Esophagus muscularis mucosa (tissue), 4 donors: ENCODE measurements around the gene DAAM2. TPM values are rescaled to one million over a fixed set of nuclear protein-coding genes. Genes with fewer than 3 reads are reported as not detected.

ENCODE experiments used
- DNase-seq: peaks from one replicate; pipeline ENCODE4 v3.0.0-alpha.2; 2017; ENCODE audit errors: extremely low spot score
- H3K27ac ChIP-seq, 4 donors: fragments of 200-600 bp; sonication (generic); replicated peaks in 1 of 4; 1 replicate in 3 of 4; 2 replicates in 1 of 4; pipeline ENCODE4 v1.5.1; 2016 to 2019; ENCODE audit warnings: mild to moderate bottlenecking in 1 of 4
- H3K27me3 ChIP-seq, 4 donors: fragments of 200-600 bp; sonication (generic); one replicate each; pipeline versions ENCODE4 v1.5.1 to v1.6.0; 2016 to 2019
- H3K36me3 ChIP-seq, 4 donors: fragments of 200-600 bp; sonication (generic); one replicate each; pipeline ENCODE4 v1.5.1; 2016 to 2019
- H3K4me1 ChIP-seq, 4 donors: fragments of 200-600 bp; sonication (generic); one replicate each; pipeline ENCODE4 v1.5.1; 2016 to 2019
- H3K4me3 ChIP-seq, 4 donors: fragments of 200-600 bp; sonication (generic); 1 replicate in 2 of 4; 2 replicates in 2 of 4; pipeline ENCODE4 v1.5.1; 2016 to 2019; ENCODE audit warnings: mild to moderate bottlenecking in 4 of 4, moderate library complexity in 1 of 4
- H3K9me3 ChIP-seq, 4 donors: fragments of 200-600 bp; sonication (generic); 1 replicate in 3 of 4; 2 replicates in 1 of 4; pipeline ENCODE4 v1.5.1; 2016 to 2019
- EP300 ChIP-seq: sonication (generic); formaldehyde crosslinking; IDR thresholded peaks from one replicate; pipeline ENCODE4 v1.6.1; 2017; ENCODE audit warnings: antibody characterized with exemption
- POLR2A ChIP-seq: fragments of 450-650 bp; IDR thresholded peaks from one replicate; pipeline ENCODE4 v1.6.1; 2017; ENCODE audit warnings: antibody characterized with exemption, moderate library complexity, mild to moderate bottlenecking, low read depth
- POLR2AphosphoS5 ChIP-seq, 2 donors: sonication (generic); formaldehyde crosslinking; IDR thresholded peaks; one replicate each; pipeline ENCODE4 v1.6.1; 2017; ENCODE audit warnings: antibody characterized with exemption in 2 of 2
- WGBS: methylation state at CpG from one replicate; pipeline ENCODE4 v1.1.5; 2018; 5-methylcytosine and 5-hydroxymethylcytosine counted together
- intact Hi-C: fragments of 100-400 bp; cut with DNase I; formaldehyde crosslinking; loops from one replicate; pipeline ENCODE4 v1.15.1; 2023
- total RNA-seq, 4 donors: library from RNA; depleted of rRNA; stranded (reverse); fragments of >200 nt; gene quantifications; one replicate each; pipeline versions ENCODE4 v1.1.0 to v1.2.1, GENCODE V29; 2016
- TF ChIP-seq, protein P1 (sequence below), 3 experiments: fragments of 200-600 bp in 2 of 3; fragments of 450-650 bp in 1 of 3; sonication (generic) in 2 of 3; IDR thresholded peaks; one replicate each; pipeline ENCODE4 v1.5.1; 2017 to 2019; ENCODE audit warnings: antibody characterized with exemption in 3 of 3, mild to moderate bottlenecking in 2 of 3, moderate library complexity in 1 of 3

DAAM2 gene
- total RNA-seq, 4 donors from 2014 or later = 221 to 446 (median 392) TPM

DNA sequence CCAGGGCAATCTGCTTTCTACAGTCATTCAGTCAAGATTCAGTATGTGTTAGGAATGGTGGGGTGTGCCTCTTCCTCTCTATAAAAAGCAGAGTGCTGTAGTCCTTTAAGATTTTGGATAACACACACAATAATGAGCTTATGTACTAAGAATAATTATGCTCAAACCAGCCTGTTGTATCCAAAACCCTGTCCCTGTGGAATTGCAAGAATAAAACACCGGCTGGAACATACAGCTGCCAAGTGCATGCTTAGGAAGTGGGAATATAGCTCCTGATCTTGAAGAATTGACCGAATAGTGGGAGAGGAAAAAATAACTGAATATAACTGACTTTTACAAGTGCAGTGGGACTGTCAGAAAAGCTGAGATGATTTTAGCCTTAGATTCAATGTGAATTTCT lies 143.1 kb downstream of the DAAM2 start:
- Histone ChIP-seq H3K27ac (no peak overlapping the region), H3K27me3 (no peaks in the 10 kb centered on the region), H3K4me3 (no peak overlapping the region), H3K9me3 (no peaks in the 10 kb centered on the region), H3K36me3 (no peaks in the 10 kb centered on the region), H3K4me1 (peaks cover 34 to 49% (median 47%) of the 10 kb centered on the region in 4 donors)
- intact Hi-C loops = no loop called here
- TF ChIP-seq EP300 (no peak), POLR2A (no peak), POLR2AphosphoS5 (IDR thresholded peaks at IDR 0.05) (no peak)
- TF ChIP-seq, protein P1, sequence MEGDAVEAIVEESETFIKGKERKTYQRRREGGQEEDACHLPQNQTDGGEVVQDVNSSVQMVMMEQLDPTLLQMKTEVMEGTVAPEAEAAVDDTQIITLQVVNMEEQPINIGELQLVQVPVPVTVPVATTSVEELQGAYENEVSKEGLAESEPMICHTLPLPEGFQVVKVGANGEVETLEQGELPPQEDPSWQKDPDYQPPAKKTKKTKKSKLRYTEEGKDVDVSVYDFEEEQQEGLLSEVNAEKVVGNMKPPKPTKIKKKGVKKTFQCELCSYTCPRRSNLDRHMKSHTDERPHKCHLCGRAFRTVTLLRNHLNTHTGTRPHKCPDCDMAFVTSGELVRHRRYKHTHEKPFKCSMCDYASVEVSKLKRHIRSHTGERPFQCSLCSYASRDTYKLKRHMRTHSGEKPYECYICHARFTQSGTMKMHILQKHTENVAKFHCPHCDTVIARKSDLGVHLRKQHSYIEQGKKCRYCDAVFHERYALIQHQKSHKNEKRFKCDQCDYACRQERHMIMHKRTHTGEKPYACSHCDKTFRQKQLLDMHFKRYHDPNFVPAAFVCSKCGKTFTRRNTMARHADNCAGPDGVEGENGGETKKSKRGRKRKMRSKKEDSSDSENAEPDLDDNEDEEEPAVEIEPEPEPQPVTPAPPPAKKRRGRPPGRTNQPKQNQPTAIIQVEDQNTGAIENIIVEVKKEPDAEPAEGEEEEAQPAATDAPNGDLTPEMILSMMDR (IDR thresholded peaks at IDR 0.05) = no peak
- WGBS = 53% methylated on average over 2 of the region's 2 CpGs
- DNase-seq = no peak

- Histone ChIP-seq H3K9me3 (no peaks in the 10 kb centered on the region), H3K4me1 (peaks cover 21 to 33% (median 31%) of the 10 kb centered on the region in 4 donors), H3K27ac (no peak overlapping the region), H3K36me3 (no peaks in the 10 kb centered on the region), H3K27me3 (no peaks in the 10 kb centered on the region), H3K4me3 (no peak overlapping the region)
- intact Hi-C loops = no loop called here
- 90% methylated on average over 1 of the region's 1 CpG for WGBS
- no peak for TF ChIP-seq POLR2A
- no peak for TF ChIP-seq POLR2AphosphoS5 (IDR thresholded peaks at IDR 0.05)
- no peak for TF ChIP-seq EP300
- TF ChIP-seq, protein P1 (IDR thresholded peaks at IDR 0.05) = no peak
- DNase-seq = no peak
Measured at GRCh38 chr6:39936857-39937256, 144.7 kb downstream of the DAAM2 start.

DNA sequence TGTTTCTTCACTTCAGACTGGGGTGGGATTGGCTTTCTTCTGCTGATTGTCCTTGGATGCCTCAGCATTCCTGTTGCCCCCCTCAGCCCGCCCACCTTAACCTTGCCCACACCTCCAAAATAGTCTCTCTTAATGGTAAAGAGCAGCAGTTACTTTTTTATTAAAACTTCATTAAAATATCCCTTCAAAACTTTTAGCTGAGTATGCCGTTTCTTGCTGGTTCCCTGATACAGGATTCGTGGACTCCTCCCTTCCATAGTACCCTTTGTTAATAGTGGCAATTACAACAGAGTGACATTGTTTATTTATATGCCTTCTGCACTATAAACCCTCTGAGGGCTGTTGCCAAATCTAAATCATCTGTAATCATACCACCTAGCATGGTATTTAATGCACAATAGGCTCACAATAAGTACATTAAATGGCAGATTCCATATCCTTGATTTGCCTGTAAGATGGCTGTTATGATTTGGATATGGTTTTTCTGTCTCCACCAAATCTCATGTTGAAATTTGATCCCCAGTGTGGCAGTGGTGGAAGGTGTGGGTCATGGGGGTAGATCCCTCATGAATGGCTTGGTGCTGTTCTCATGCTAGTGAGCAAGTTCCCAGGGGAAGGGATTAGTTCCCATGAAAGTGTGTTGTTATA lies 145.6 kb downstream of the DAAM2 start:
- Histone ChIP-seq H3K27me3 (no peaks in the 10 kb centered on the region), H3K4me1 (peaks cover 13 to 23% (median 21%) of the 10 kb centered on the region in 4 donors), H3K4me3 (no peak overlapping the region), H3K27ac (no peak overlapping the region), H3K36me3 (no peaks in the 10 kb centered on the region), H3K9me3 (no peaks in the 10 kb centered on the region)
- no peak for DNase-seq
- WGBS = 70% methylated on average over 3 of the region's 3 CpGs
- TF ChIP-seq POLR2A (no peak), EP300 (no peak), POLR2AphosphoS5 (IDR thresholded peaks at IDR 0.05) (no peak)
- TF ChIP-seq, protein P1 (IDR thresholded peaks at IDR 0.05) = no peak
- intact Hi-C loops = no loop called here

DNA sequence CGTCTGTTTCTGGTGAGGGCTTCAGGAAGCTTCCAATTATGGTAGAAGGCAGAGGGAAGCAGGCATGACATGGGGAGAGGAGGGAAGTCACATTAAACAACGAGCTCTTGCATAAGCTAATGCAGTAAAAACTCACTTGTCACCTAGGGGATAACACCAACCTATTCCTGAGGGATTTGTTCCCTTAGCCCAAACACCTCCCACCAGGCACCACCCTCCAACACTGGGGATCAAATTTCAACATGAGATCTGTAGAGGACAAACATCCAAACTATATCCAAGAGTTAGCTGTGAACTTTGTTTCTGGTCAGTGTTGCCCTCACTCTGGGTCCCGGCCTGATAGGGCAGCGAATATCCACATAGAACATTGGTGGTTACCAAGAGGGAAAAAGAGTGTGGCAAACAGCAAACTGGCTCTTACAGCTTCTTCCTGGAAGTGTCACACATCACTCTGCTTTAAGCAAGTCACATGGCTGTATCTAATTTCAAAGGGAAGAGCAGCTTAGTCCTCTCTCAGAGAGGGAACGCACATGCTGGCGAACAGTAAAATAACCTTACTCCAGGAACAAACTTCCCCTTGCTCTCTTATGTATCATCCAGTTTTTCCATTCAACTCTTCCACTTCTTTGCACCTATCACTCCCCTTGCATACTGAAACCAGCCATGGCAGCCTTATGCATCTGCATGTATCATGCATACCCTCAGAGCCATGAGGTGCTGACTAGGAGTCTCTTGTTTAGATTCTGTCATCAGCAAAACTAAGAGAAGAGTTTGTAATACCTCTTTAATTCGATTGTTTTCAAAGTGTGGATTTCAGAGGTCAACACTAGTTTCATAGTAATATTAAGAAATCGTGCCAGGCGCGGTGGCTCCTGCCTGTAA lies 146.8 kb downstream of the DAAM2 start:
- H3K27me3 ChIP-seq = no peaks in the 10 kb centered on the region
- WGBS = 86% methylated on average over 10 of the region's 10 CpGs
- H3K4me1 ChIP-seq = peaks cover 5 to 12% (median 10%) of the 10 kb centered on the region in 4 donors
- H3K9me3 ChIP-seq = no peaks in the 10 kb centered on the region
- H3K27ac ChIP-seq = no peak overlapping the region
- intact Hi-C loops = no loop called here
- H3K4me3 ChIP-seq = no peak overlapping the region
- DNase-seq = no peak
- TF ChIP-seq POLR2A (no peak), POLR2AphosphoS5 (IDR thresholded peaks at IDR 0.05) (no peak), EP300 (no peak)
- TF ChIP-seq, protein P1 (IDR thresholded peaks at IDR 0.05) = no peak
- no peaks in the 10 kb centered on the region for H3K36me3 ChIP-seq
